ENCODE measurements around the gene DCAF11. TPM values are rescaled to one million over a fixed set of nuclear protein-coding genes. Genes with fewer than 3 reads are reported as not detected.

The DCAF11 gene
- total RNA-seq, 1 experiment from 2014 or later, result 68.2 TPM

- CTCF ChIA-PET, result no interaction called here
- DNase-seq (no peak), ATAC-seq (no peak)
- Histone ChIP-seq H3K79me2 (ENCODE audit: low read length) (peaks cover 1% of the 10 kb centered on the region; the same call in 1 of the 2 replicates), H3K4me3 (ENCODE audit: low read length) (no peak overlapping the region), H3K27me3 (ENCODE audit: low read length) (no peaks in the 10 kb centered on the region), H3K9me3 (ENCODE audit: low read length) (no peaks in the 10 kb centered on the region), H3K4me1 (ENCODE audit: insufficient read depth, low read length) (peaks cover under 1% of the 10 kb centered on the region; the same call in 1 of the 2 replicates), H3F3A (ENCODE audit: low read length, unreplicated experiment) (no peaks in the 10 kb centered on the region), H3K27ac (ENCODE audit: low read length) (no peak overlapping the region), H2AFZ (ENCODE audit: low read length) (no peak overlapping the region), H3K9ac (ENCODE audit: low read length) (no peak overlapping the region), H3K4me2 (ENCODE audit: low read length) (no peak overlapping the region), H4K20me1 (ENCODE audit: low read length) (no peaks in the 10 kb centered on the region), H3K9me2 (replicated peaks; ENCODE audit: low read length) (no peaks in the 10 kb centered on the region), H3K36me3 (ENCODE audit: low read depth, low read length) (no peaks in the 10 kb centered on the region)
- intact Hi-C loops (cut with micrococcal nuclease), result no loop called here
- TF ChIP-seq EZH2phosphoT487 (IDR thresholded peaks at IDR 0.05; ENCODE audit: borderline replicate concordance, low read length), result no peak
- no peak for TF ChIP-seq EZH2 (IDR thresholded peaks at IDR 0.05; ENCODE audit: low read length, unreplicated experiment)
- no peak for TF ChIP-seq CTCF (conservative IDR thresholded peaks at IDR 0.05; ENCODE audit: low read depth, low read length)
- no TSS peak for BruUV-seq (replicated peaks)
- POLR2A ChIA-PET (ENCODE audit: unreplicated experiment), result no interaction called here
These were observed 14.2 kb upstream of the DCAF11 start for GRCh38 chr14:24100197-24100981.

- H3K27me3 ChIP-seq (ENCODE audit: low read length), result no peaks in the 10 kb centered on the region
- no peaks in the 10 kb centered on the region for H3K4me1 ChIP-seq (ENCODE audit: insufficient read depth, low read length)
- intact Hi-C loops (cut with micrococcal nuclease), result no loop called here
- no peak for TF ChIP-seq EZH2 (IDR thresholded peaks at IDR 0.05; ENCODE audit: low read length, unreplicated experiment)
- TF ChIP-seq CTCF (conservative IDR thresholded peaks at IDR 0.05; ENCODE audit: low read depth, low read length), result no peak
- no peak for TF ChIP-seq EZH2phosphoT487 (IDR thresholded peaks at IDR 0.05; ENCODE audit: borderline replicate concordance, low read length)
- H3K4me3 ChIP-seq (ENCODE audit: low read length), result no peak overlapping the region
- no peaks in the 10 kb centered on the region for H3K79me2 ChIP-seq (ENCODE audit: low read length)
- no peaks in the 10 kb centered on the region for H3K9me2 ChIP-seq (replicated peaks; ENCODE audit: low read length)
- H3K9ac ChIP-seq (ENCODE audit: low read length), result no peak overlapping the region
- H3K27ac ChIP-seq (ENCODE audit: low read length), result no peak overlapping the region
- no peak overlapping the region for H2AFZ ChIP-seq (ENCODE audit: low read length)
- H3K4me2 ChIP-seq (ENCODE audit: low read length), result no peak overlapping the region
- DNase-seq (no peak), ATAC-seq (no peak)
- ChIA-PET POLR2A (ENCODE audit: unreplicated experiment) (no interaction called here), CTCF (no interaction called here)
- no peaks in the 10 kb centered on the region for H3F3A ChIP-seq (ENCODE audit: low read length, unreplicated experiment)
- no TSS peak for BruUV-seq (replicated peaks)
- no peaks in the 10 kb centered on the region for H3K9me3 ChIP-seq (ENCODE audit: low read length)
- H3K36me3 ChIP-seq (ENCODE audit: low read depth, low read length), result no peaks in the 10 kb centered on the region
- no peaks in the 10 kb centered on the region for H4K20me1 ChIP-seq (ENCODE audit: low read length)
These were observed 13.5 kb upstream of the DCAF11 start for GRCh38 chr14:24100982-24101494.
